ENCODE measurements around the gene UNC5C. TPM values are rescaled to one million over a fixed set of nuclear protein-coding genes. Genes with fewer than 3 reads are reported as not detected.

UNC5C gene
- total RNA-seq, 4 donors from 2014 or later, result 1.2 to 5.0 (median 3.0) TPM

DNA sequence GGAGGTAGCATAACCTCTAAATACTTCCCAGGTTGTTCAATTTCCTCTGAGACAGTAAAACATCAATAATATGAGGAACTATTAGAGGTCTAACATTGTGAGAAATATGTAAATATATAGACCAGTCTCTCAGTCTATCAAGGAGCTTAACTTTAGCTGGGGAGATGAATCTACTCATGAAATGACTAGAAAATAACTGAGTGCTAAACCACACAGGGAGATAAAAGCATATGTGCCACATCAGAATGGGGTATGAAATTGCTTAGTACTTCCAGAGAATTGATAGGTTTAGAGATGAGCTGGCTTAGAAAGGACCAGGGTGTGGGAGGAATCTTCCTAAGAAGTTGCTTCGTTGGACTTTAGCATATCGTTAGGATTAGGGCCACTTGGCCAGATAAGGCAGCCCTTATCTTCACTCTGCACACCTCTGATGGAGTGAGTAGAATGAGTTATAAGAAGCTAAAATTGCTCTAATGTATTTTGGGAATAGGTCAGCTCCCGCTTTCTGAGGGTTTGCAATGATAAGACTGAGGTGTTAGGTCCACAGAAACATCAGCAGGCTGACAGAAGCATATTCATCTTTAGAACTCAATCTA is 299.2 kb downstream of the UNC5C start:
- WGBS, 2 donors, result 90 to 92% methylated on average over 3 of the region's 3 CpGs
- H3K4me3 ChIP-seq, result no peak overlapping the region

GRCh38 chr4:95248720-95249425 is 299.9 kb downstream of the UNC5C start:
- WGBS, 2 donors, result 81 to 85% methylated on average over 1 of the region's 1 CpG
- H3K27me3 ChIP-seq, result no peaks in the 10 kb centered on the region
- H3K4me1 ChIP-seq, result peaks cover 0 to 3% (median 0%) of the 10 kb centered on the region in 4 donors
- TF ChIP-seq EP300 (IDR thresholded peaks at IDR 0.05) (no peak), POLR2A (IDR thresholded peaks at IDR 0.05) (no peak), CTCF (IDR thresholded peaks at IDR 0.05) (no peak)
- DNase-seq (ENCODE audit: low spot score in 2 of 2), result no peak
- H3K27ac ChIP-seq, result no peak overlapping the region
- no peaks in the 10 kb centered on the region for H3K36me3 ChIP-seq
- H3K4me3 ChIP-seq, result no peak overlapping the region
- no peaks in the 10 kb centered on the region for H3K9me3 ChIP-seq

More for the DNA sequence above, 299.2 kb downstream of the UNC5C start:
- Histone ChIP-seq H3K4me1 (peaks cover 0 to 3% (median 0%) of the 10 kb centered on the region in 4 donors), H3K27ac (no peak overlapping the region), H3K27me3 (no peaks in the 10 kb centered on the region), H3K36me3 (no peaks in the 10 kb centered on the region), H3K9me3 (no peaks in the 10 kb centered on the region)
- DNase-seq (ENCODE audit: low spot score in 2 of 2), result no peak
- TF ChIP-seq EP300 (IDR thresholded peaks at IDR 0.05), result no peak
- TF ChIP-seq CTCF (IDR thresholded peaks at IDR 0.05), result no peak
- TF ChIP-seq POLR2A (IDR thresholded peaks at IDR 0.05), result no peak

- WGBS, 2 donors, result 96 to 100% methylated on average over 1 of the region's 1 CpG
- no peak for TF ChIP-seq POLR2A (IDR thresholded peaks at IDR 0.05)
- no peak for TF ChIP-seq CTCF (IDR thresholded peaks at IDR 0.05)
- TF ChIP-seq EP300 (IDR thresholded peaks at IDR 0.05), result no peak
- no peaks in the 10 kb centered on the region for H3K4me1 ChIP-seq
- H3K9me3 ChIP-seq, result no peaks in the 10 kb centered on the region
- no peaks in the 10 kb centered on the region for H3K27me3 ChIP-seq
- no peaks in the 10 kb centered on the region for H3K36me3 ChIP-seq
- no peak for DNase-seq (ENCODE audit: low spot score in 2 of 2)
- no peak overlapping the region for H3K4me3 ChIP-seq
- H3K27ac ChIP-seq, result no peak overlapping the region
Observed at GRCh38 chr4:95243892-95244291, 304.9 kb downstream of the UNC5C start.

- Histone ChIP-seq H3K4me3 (no peak overlapping the region), H3K27me3 (no peaks in the 10 kb centered on the region), H3K36me3 (no peaks in the 10 kb centered on the region), H3K9me3 (peaks cover 0 to 3% (median 0%) of the 10 kb centered on the region in 4 donors), H3K4me1 (no peaks in the 10 kb centered on the region), H3K27ac (no peak overlapping the region)
- TF ChIP-seq POLR2A (IDR thresholded peaks at IDR 0.05), result no peak
- no peak for TF ChIP-seq CTCF (IDR thresholded peaks at IDR 0.05)
- TF ChIP-seq EP300 (IDR thresholded peaks at IDR 0.05), result no peak
- no peak for DNase-seq (ENCODE audit: low spot score in 2 of 2)
Observed at GRCh38 chr4:95238554-95238953, 310.2 kb downstream of the UNC5C start.

DNA sequence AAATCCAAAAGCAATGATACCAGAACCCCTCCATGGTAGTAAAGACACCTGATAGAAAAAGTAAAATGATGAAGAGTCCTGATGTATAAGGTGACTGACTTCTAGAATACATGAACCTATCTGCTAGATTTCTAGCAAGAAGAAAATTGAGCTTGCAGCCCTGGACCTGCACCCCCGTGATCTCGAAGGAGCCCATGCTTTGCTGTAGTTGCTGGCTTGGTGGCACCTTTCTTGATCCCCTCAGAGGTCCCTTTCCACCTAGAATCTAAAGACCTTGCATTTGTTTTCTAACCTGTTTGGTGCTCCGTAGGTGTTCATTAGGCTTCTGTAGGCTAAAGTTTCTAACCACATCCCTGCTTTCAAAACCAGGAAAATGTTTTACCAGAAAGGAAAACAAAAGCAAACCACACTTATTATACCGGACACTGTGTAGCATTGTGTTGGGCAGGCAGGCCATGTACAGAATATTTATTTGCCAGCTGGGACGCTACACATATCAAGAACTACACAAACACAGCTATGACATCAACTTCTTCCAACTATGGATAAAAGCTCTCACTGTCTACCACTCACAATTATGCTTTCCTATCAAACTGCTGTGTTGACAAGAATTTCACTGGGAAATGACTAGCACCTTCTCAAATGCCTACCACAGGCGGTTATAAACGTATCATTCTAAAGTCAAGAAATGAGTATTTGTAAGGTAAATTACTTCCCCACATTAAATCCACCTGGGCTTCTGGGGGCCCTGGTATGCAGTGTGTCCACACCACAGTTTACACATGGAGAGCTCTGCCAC is 316.2 kb downstream of the UNC5C start:
- Histone ChIP-seq H3K27ac (no peak overlapping the region), H3K4me3 (no peak overlapping the region), H3K36me3 (no peaks in the 10 kb centered on the region), H3K27me3 (no peaks in the 10 kb centered on the region), H3K9me3 (peaks cover 0 to under 1% (median 0%) of the 10 kb centered on the region in 4 donors), H3K4me1 (no peaks in the 10 kb centered on the region)
- no peak for TF ChIP-seq EP300 (IDR thresholded peaks at IDR 0.05)
- no peak for TF ChIP-seq POLR2A (IDR thresholded peaks at IDR 0.05)
- WGBS, 2 donors, result 48 to 61% methylated on average over 7 of the region's 7 CpGs
- DNase-seq (ENCODE audit: low spot score in 2 of 2), result no peak

All from tibial nerve (tissue), 4 donors.